ENCODE measurements around the gene MPND.
A peak's percentile ranks its signal among the peaks of the same experiment; 100 is the strongest.

MPND gene

GRCh38 chr19:4379383-4380253 lies 36.3 kb downstream of the MPND start:
- no peak for DNase-seq

GRCh38 chr19:4380254-4380727 lies 36.9 kb downstream of the MPND start:
- DNase-seq, result peak; percentile 30 to 60 (median 50)

GRCh38 chr19:4385291-4386040 lies 42.1 kb downstream of the MPND start:
- no peak for DNase-seq

- no peak for DNase-seq
These were observed 42.9 kb downstream of the MPND start for GRCh38 chr19:4386041-4386782.

GRCh38 chr19:4388337-4389063 lies 45.1 kb downstream of the MPND start:
- no peak for DNase-seq

- no peak for DNase-seq
These were observed 45.7 kb downstream of the MPND start for GRCh38 chr19:4389064-4389375.

- no peak for DNase-seq
These were observed 46.2 kb downstream of the MPND start for GRCh38 chr19:4389511-4390016.

GRCh38 chr19:4390017-4390566 lies 46.7 kb downstream of the MPND start:
- DNase-seq, result no peak

GRCh38 chr19:4390567-4391305 lies 47.4 kb downstream of the MPND start:
- DNase-seq, result no peak

- DNase-seq, result no peak
These were observed 47.9 kb downstream of the MPND start for GRCh38 chr19:4391306-4391693.

- no peak for DNase-seq
These were observed 48.5 kb downstream of the MPND start for GRCh38 chr19:4391701-4392483.

GRCh38 chr19:4393947-4394590 lies 50.7 kb downstream of the MPND start:
- DNase-seq, result no peak

GRCh38 chr19:4396949-4397783 lies 53.8 kb downstream of the MPND start:
- no peak for DNase-seq

GRCh38 chr19:4399812-4400134 lies 56.4 kb downstream of the MPND start:
- peak in 1 of 5 donors; percentile 46 for DNase-seq

GRCh38 chr19:4400135-4400936 lies 57.0 kb downstream of the MPND start, which contains the start of gene SH3GL1:
Gene SH3GL1, minus strand, starts transcription at chr19:4400547. Its CDS starts 179 bp downstream, at chr19:4400368.
- peak; percentile 82 to 92 (median 90) for DNase-seq

GRCh38 chr19:4401769-4402170 lies 58.4 kb downstream of the MPND start:
- no peak for DNase-seq

GRCh38 chr19:4402171-4403004 lies 59.0 kb downstream of the MPND start, which contains the start of gene CHAF1A:
Gene CHAF1A, plus strand, starts transcription at chr19:4402640. Its CDS starts 123 bp downstream, at chr19:4402763.
- DNase-seq, result peak; percentile 99 to 100 (median 99)
